Small intestine (tissue), 7 donors: ENCODE data around the gene CNTN5. TPM values are rescaled to one million over a fixed set of nuclear protein-coding genes. Genes with fewer than 3 reads are reported as not detected.

Source experiments
- DNase-seq, 2 donors: peaks; one replicate each; pipeline versions ENCODE4 v3.0.0 to v3.0.0-alpha.2; 2013
- FAIRE-seq: peaks from 2 replicates; lab custom pipeline; 2012; peaks lifted over from hg19 to GRCh38; lab: Jason Lieb, UNC
- H3K27ac ChIP-seq, 3 donors: one replicate each; pipeline ENCODE4 v1.5.1; 2013; ENCODE audit warnings: low read length in 2 of 3, mild to moderate bottlenecking in 2 of 3, control low read depth in 1 of 3, inconsistent platforms in 1 of 3, low read depth in 1 of 3, moderate library complexity in 1 of 3
- H3K27me3 ChIP-seq, 3 donors: one replicate each; pipeline ENCODE4 v1.6.1; 2013; ENCODE audit warnings: low read length in 3 of 3, inconsistent platforms in 1 of 3; ENCODE audit not compliant: control insufficient read depth in 3 of 3, insufficient read depth in 3 of 3
- H3K36me3 ChIP-seq, 3 donors: one replicate each; pipeline ENCODE4 v1.6.1; 2013; ENCODE audit warnings: low read length in 3 of 3, inconsistent platforms in 1 of 3, low read depth in 1 of 3, mild to moderate bottlenecking in 1 of 3, moderate library complexity in 1 of 3; ENCODE audit not compliant: control insufficient read depth in 3 of 3, insufficient read depth in 2 of 3
- H3K4me1 ChIP-seq, 3 donors: one replicate each; pipeline ENCODE4 v1.6.1; 2013; ENCODE audit warnings: low read length in 2 of 3, inconsistent platforms in 1 of 3, low read depth in 1 of 3, mild to moderate bottlenecking in 1 of 3, moderate library complexity in 1 of 3; ENCODE audit not compliant: control insufficient read depth in 3 of 3, insufficient read depth in 2 of 3
- H3K4me3 ChIP-seq, 3 donors: one replicate each; pipeline ENCODE4 v1.5.1; 2013; ENCODE audit warnings: low read length in 3 of 3, control low read depth in 1 of 3, inconsistent platforms in 1 of 3, low read depth in 1 of 3, mild to moderate bottlenecking in 1 of 3, moderate library complexity in 1 of 3
- H3K9me3 ChIP-seq, 2 donors: one replicate each; pipeline ENCODE4 v1.6.1; 2013; ENCODE audit warnings: low read depth in 1 of 2, low read length in 1 of 2; ENCODE audit not compliant: control insufficient read depth in 2 of 2, insufficient read depth in 1 of 2
- WGBS, 3 donors: extraction: QIAGEN DNeasy Blood & Tissue Kit; methylation state at CpG; one replicate each; pipeline ENCODE4 v1.1.7; 2013; 5-methylcytosine and 5-hydroxymethylcytosine counted together
- polyA plus RNA-seq, 4 donors: library from polyadenylated mRNA; stranded (reverse) in 3 of 4; unstranded in 1 of 4; fragments of 200-250 nt in 3 of 4; fragments of 120-200 nt in 1 of 4; gene quantifications; one replicate each; pipeline versions ENCODE4 v1.2.1 to v1.2.3, GENCODE V29; 2013
- donor health status: healthy with polysubstance abuse.
- donor health status: control.
- donor health status: control.
- donor health status: Bipolar disorder and iron deficiency.
- donor health status: healthy.

Gene CNTN5
- polyA plus RNA-seq, 4 donors, result 0.04 to 0.09 TPM; not detected in 2

DNA sequence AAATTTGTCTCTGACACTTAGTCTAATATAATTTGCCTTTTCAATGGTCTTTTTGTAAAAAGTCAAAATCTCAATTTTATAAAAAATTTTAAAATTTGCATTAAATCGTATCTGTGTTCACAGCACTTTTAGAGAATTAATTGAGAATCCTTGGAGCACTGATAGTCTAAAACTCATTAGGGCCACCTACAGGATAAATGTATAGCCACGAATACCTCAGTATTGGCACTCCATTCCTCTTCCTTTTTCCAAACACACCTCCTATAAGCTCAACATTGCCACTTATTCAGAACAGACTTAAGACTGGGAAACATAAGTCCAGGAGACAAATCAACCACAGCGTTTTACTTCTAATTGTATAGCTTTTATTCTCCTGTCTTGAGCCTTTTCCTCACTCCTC lies 890.4 kb downstream of the CNTN5 start:
- no peak for FAIRE-seq
- 18 to 36% (median 36%) methylated on average over 3 of the region's 3 CpGs for WGBS, 3 donors
- H3K27me3 ChIP-seq, result no peaks in the 10 kb centered on the region

DNA sequence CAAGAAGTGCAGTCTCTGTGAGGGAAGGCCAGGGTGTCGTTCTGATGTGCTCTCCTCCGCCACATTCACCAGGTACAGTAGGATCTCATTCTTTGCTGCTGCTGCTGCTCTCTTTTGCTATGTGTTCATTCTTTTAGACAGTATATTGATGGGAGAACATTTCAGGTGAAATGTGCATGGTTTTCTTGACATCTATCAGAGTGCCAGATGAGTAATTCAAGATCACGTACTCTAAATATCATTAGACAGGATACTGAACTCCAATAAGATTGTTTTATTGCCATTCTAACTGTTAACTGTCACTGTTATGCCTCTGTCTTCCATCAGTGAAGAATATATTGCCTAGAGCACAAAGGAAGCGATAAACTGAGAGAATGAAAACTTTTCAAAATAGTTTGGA lies 895.3 kb downstream of the CNTN5 start:
- no peak for FAIRE-seq
- WGBS, 3 donors, result 60 to 72% (median 64%) methylated on average over 4 of the region's 4 CpGs
- H3K4me1 ChIP-seq, result no peaks in the 10 kb centered on the region
- no peak overlapping the region for H3K4me3 ChIP-seq
- no peaks in the 10 kb centered on the region for H3K36me3 ChIP-seq
- no peak overlapping the region for H3K27ac ChIP-seq
- no peak for DNase-seq
- H3K9me3 ChIP-seq, result peaks cover 0 to 5% of the 10 kb centered on the region in 2 donors
- no peaks in the 10 kb centered on the region for H3K27me3 ChIP-seq

More for the DNA sequence above, 890.4 kb downstream of the CNTN5 start:
- DNase-seq, result no peak
- Histone ChIP-seq H3K4me3 (no peak overlapping the region), H3K4me1 (no peaks in the 10 kb centered on the region), H3K36me3 (no peaks in the 10 kb centered on the region), H3K9me3 (no peaks in the 10 kb centered on the region), H3K27ac (no peak overlapping the region)

DNA sequence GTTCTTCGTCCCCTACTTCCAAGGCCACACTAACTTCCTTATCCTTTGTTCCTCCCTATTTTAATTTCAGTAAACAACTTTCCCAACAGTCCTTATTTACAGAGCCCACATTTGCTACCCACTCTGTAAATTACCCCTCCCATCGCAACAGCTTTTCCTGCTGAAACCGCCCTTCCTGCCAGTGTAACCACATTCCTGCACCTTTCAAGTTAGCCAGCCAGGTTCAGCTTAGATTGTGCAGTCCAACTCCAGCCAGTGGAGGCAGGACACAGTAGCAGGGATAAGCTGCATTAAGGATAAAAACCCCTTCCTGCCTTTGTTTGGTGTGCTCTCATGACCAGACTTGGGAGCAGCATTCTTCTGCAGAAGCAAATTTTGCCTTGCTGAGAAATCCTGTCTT lies 898.0 kb downstream of the CNTN5 start:
- no peaks in the 10 kb centered on the region for H3K36me3 ChIP-seq
- H3K9me3 ChIP-seq, result peaks cover 0 to 5% of the 10 kb centered on the region in 2 donors
- FAIRE-seq (no peak), DNase-seq (no peak)
- H3K4me3 ChIP-seq, result no peak overlapping the region
- WGBS, 3 donors, result 77 to 87% (median 82%) methylated on average over 3 of the region's 3 CpGs
- H3K27ac ChIP-seq, result no peak overlapping the region
- H3K4me1 ChIP-seq, result no peaks in the 10 kb centered on the region
- no peaks in the 10 kb centered on the region for H3K27me3 ChIP-seq

DNA sequence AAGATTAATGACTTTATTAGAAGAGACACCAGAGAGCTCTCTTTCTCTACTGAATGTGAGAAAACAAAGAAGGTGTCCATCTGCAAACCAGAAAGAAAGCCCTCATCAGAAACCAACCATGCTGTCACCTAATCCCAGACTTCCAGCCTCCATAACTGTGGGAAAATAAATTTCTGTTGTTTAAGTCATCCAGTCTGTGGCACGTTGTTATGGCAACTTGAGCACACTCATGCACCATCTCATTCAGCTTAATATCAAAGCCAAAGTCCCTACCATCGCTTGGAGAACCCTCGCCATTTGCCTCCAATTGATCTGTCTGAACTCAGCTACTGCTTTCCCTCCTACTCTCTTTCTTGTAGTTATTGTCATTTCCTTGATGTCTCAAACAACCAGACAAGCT lies 900.2 kb downstream of the CNTN5 start:
- Histone ChIP-seq H3K27me3 (no peaks in the 10 kb centered on the region), H3K4me1 (no peaks in the 10 kb centered on the region), H3K4me3 (no peak overlapping the region), H3K9me3 (peaks cover 0 to 5% of the 10 kb centered on the region in 2 donors), H3K27ac (no peak overlapping the region), H3K36me3 (no peaks in the 10 kb centered on the region)
- FAIRE-seq, result no peak
- 80 to 90% (median 84%) methylated on average over 3 of the region's 3 CpGs for WGBS, 3 donors
- DNase-seq, result no peak

DNA sequence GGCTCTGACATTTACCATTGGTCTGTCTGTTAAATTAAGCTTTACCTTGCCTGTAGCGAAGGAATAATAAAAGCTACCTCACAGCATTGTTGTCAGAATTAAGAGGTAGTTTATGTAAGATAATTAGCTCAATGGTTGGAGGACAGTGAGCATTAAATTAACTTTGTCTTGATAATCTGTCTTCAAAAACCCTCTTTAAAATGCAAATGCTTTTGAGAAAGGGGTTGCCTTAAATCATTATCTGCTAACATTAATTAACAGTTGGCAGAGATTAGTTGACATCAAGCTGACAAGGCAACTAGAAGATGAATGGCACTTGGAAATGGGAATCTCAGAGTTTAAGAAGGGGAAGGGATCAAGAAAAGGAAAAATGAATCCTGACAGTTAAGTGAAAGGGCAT lies 905.2 kb downstream of the CNTN5 start:
- no peak overlapping the region for H3K4me3 ChIP-seq
- FAIRE-seq, result no peak
- no peaks in the 10 kb centered on the region for H3K36me3 ChIP-seq
- no peaks in the 10 kb centered on the region for H3K27me3 ChIP-seq
- WGBS, 3 donors, result 0 to 6% (median 0%) methylated on average over 1 of the region's 1 CpG
- no peaks in the 10 kb centered on the region for H3K4me1 ChIP-seq
- no peak overlapping the region for H3K27ac ChIP-seq
- DNase-seq, result no peak
- peaks cover 0 to 15% of the 10 kb centered on the region in 2 donors for H3K9me3 ChIP-seq

DNA sequence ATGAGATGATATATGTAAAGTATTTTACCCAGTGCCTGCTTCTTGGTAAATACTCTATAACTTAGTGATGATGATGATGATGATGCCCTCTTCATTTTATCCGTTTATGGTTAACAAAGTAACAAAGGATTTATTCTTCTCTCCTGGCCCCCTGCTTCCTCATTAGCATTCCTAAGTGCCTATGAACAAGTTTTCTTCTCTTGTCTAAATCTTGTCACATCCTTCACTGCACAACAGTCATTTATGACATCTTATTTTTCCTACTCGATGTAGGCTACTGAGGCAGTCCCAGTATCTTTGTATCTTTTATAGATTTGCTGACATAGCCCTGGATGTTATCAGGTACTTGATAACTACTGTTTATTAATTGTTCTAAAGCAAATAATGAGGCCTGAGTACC lies 911.9 kb downstream of the CNTN5 start:
- no peak for FAIRE-seq
- Histone ChIP-seq H3K27me3 (no peaks in the 10 kb centered on the region), H3K27ac (no peak overlapping the region), H3K4me1 (no peaks in the 10 kb centered on the region), H3K36me3 (no peaks in the 10 kb centered on the region), H3K9me3 (peaks cover 0 to 15% of the 10 kb centered on the region in 2 donors), H3K4me3 (no peak overlapping the region)
- 33 to 58% (median 45%) methylated on average over 2 of the region's 2 CpGs for WGBS, 3 donors
- no peak for DNase-seq

DNA sequence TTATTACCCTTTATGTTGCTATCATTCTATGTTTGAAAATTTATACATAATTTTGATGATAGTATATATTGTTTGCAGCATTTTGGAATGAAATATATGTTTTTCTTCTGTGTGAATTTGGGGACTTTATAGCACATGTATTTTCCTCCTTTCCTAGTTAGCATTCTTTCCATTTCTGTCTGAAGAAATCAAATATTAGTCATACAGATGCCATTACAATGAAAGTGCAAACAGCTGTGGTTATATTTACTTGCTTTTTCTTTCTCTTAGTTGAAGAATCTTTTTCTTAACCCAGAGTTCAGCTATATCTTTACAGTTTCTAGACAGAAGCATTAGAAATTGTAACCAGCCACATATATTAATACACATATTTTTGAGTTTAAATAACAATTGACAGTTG lies 913.3 kb downstream of the CNTN5 start:
- FAIRE-seq (no peak), DNase-seq (no peak)
- H3K27me3 ChIP-seq, result no peaks in the 10 kb centered on the region
- peaks cover 0 to 3% of the 10 kb centered on the region in 2 donors for H3K9me3 ChIP-seq
- H3K4me3 ChIP-seq, result no peak overlapping the region
- H3K36me3 ChIP-seq, result no peaks in the 10 kb centered on the region
- H3K27ac ChIP-seq, result no peak overlapping the region
- H3K4me1 ChIP-seq, result no peaks in the 10 kb centered on the region

DNA sequence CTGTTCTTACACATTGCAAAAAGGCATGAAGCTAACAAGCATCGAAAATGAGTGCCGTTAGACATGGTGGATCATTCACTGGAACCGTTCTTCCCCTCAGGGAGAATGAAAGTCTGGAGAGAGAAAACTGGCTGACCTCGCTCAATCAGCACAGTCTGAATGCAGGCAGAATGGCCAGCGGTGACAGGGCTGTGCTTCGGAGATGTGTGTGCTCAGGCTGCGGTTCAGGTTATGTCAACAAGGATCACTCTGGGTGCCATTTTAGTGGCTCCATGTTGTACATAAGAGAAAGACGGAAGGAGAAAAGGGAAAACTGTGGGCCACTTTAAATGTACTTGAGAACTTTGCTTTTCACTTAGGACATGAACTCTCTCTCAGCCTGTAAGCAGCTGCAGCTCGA lies 916.6 kb downstream of the CNTN5 start:
- no peak for DNase-seq
- H3K27me3 ChIP-seq, result no peaks in the 10 kb centered on the region
- H3K27ac ChIP-seq, result no peak overlapping the region
- H3K4me1 ChIP-seq, result no peaks in the 10 kb centered on the region
- WGBS, 3 donors, result 80 to 83% (median 80%) methylated on average over 9 of the region's 9 CpGs
- no peak overlapping the region for H3K4me3 ChIP-seq
- H3K36me3 ChIP-seq, result no peaks in the 10 kb centered on the region
- H3K9me3 ChIP-seq, result no peaks in the 10 kb centered on the region
- FAIRE-seq, result no peak

DNA sequence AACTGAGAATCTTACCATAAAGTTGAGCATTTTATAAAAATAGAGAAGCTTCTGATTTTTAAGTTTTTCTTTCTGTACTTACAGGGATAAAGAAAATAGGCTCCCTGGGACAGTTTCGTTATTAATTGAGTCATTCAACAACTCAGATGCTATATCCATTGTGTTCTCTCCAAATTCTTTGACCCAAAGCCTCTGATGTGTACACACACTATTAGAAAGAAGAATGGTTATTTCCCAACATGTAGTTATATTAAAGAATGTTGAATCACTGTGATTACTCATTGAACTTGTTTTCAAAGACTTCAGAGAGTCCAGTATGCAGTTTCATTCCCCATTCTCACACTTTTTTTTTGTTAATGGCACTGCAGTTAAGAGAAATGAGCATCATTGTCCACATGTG lies 932.1 kb downstream of the CNTN5 start:
- 70 to 91% (median 76%) methylated on average over 1 of the region's 1 CpG for WGBS, 3 donors
- DNase-seq, result no peak
- Histone ChIP-seq H3K27ac (no peak overlapping the region), H3K4me1 (no peaks in the 10 kb centered on the region), H3K36me3 (no peaks in the 10 kb centered on the region), H3K9me3 (no peaks in the 10 kb centered on the region), H3K4me3 (no peak overlapping the region), H3K27me3 (no peaks in the 10 kb centered on the region)
- FAIRE-seq, result no peak
